T-helper 9 cell (primary cell): ENCODE data around the gene EPB41L4B.
"Not testable (repeated sequence)": the region's sequence is repeated elsewhere in the genome, so short reads cannot be mapped to it uniquely, and the experiment has no call there.

Experiments used
- DNase-seq: peaks from one replicate; pipeline ENCODE4 v3.0.0-alpha.2; 2020

EPB41L4B gene

GRCh38 chr9:109241207-109241606 is 79.7 kb downstream of the EPB41L4B start:
- DNase-seq = no peak

GRCh38 chr9:109239240-109239639 is 81.6 kb downstream of the EPB41L4B start:
- no peak for DNase-seq

GRCh38 chr9:109238655-109239054 is 82.2 kb downstream of the EPB41L4B start:
- DNase-seq = no peak

GRCh38 chr9:109238125-109238524 is 82.7 kb downstream of the EPB41L4B start:
- no peak for DNase-seq

GRCh38 chr9:109232449-109233237 is 88.2 kb downstream of the EPB41L4B start:
- no peak for DNase-seq

GRCh38 chr9:109231593-109231992 is 89.3 kb downstream of the EPB41L4B start:
- no peak for DNase-seq

- no peak for DNase-seq
These were observed 90.6 kb downstream of the EPB41L4B start for GRCh38 chr9:109230277-109230676.

- no peak for DNase-seq
These were observed 91.2 kb downstream of the EPB41L4B start for GRCh38 chr9:109229682-109230081.

- DNase-seq = no peak
These were observed 92.7 kb downstream of the EPB41L4B start for GRCh38 chr9:109228093-109228642.

GRCh38 chr9:109225629-109226028 is 95.2 kb downstream of the EPB41L4B start:
- DNase-seq = no peak

- DNase-seq = no peak
These were observed 96.1 kb downstream of the EPB41L4B start for GRCh38 chr9:109224751-109225150.

GRCh38 chr9:109218242-109218641 is 102.6 kb downstream of the EPB41L4B start:
- not testable (repeated sequence) for DNase-seq

- DNase-seq = no peak
These were observed 106.4 kb downstream of the EPB41L4B start for GRCh38 chr9:109214414-109214813.

- DNase-seq = no peak
These were observed 107.4 kb downstream of the EPB41L4B start for GRCh38 chr9:109213285-109214121.

- DNase-seq = no peak
These were observed 108.1 kb downstream of the EPB41L4B start for GRCh38 chr9:109212768-109213167.

GRCh38 chr9:109206670-109207069 is 114.2 kb downstream of the EPB41L4B start:
- no peak for DNase-seq

- no peak for DNase-seq
These were observed 115.3 kb downstream of the EPB41L4B start for GRCh38 chr9:109205526-109205925.

- DNase-seq = no peak
These were observed 117.0 kb downstream of the EPB41L4B start for GRCh38 chr9:109203761-109204360.

- DNase-seq = no peak
These were observed 121.2 kb downstream of the EPB41L4B start for GRCh38 chr9:109199676-109200075.

- no peak for DNase-seq
These were observed 122.0 kb downstream of the EPB41L4B start for GRCh38 chr9:109198736-109199382.

- no peak for DNase-seq
These were observed 126.8 kb downstream of the EPB41L4B start for GRCh38 chr9:109193974-109194556.

- no peak for DNase-seq
These were observed 128.0 kb downstream of the EPB41L4B start for GRCh38 chr9:109192732-109193361.
